ENCODE measurements around the gene NOP58. TPM values are rescaled to one million over a fixed set of nuclear protein-coding genes. Genes with fewer than 3 reads are reported as not detected.
"Not testable (repeated sequence)": the region's sequence is repeated elsewhere in the genome, so short reads cannot be mapped to it uniquely, and the experiment has no call there.

The NOP58 gene
- total RNA-seq, 2 experiments from 2014 or later: 124 to 174 TPM

DNA sequence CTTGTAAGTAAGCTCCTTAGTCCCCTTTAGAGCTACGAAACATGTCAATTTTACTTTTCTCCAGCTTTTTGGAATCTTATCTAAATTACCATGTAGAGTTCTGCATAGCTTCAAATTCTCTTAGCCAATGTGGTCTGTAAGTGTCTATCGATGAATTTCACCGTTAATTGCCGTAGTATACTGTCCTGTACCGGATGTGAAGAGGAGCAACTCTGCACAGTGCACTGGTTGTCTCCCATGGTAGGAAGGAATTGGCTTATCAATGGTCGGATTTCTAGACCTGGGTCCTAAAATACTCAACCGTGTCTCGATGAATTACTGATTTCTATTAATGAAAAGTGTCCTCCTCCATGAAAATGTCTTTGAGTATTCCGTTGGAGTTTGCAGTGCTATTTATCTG, 1.9 kb downstream of the NOP58 start:
- Histone ChIP-seq H3K9me2 (ENCODE audit: insufficient read depth, low read length) (no peaks in the 10 kb centered on the region), H3K36me3 (ENCODE audit: insufficient read depth, low read length) (peaks cover 63% of the 10 kb centered on the region), H3K9me3 (ENCODE audit: low read length) (no peaks in the 10 kb centered on the region), H3K79me2 (ENCODE audit: insufficient read depth, low read depth, low read length) (peaks cover 70% of the 10 kb centered on the region), H2AFZ (ENCODE audit: low read length) (no peak overlapping the region), H3K4me2 (ENCODE audit: low read length) (peak overlapping the region; percentile 73), H4K20me1 (ENCODE audit: insufficient read depth, low read length) (peaks cover 48% of the 10 kb centered on the region), H3K4me1 (ENCODE audit: insufficient read depth, low read length, poor library complexity, severe bottlenecking) (peaks cover 50% of the 10 kb centered on the region), H3K4me3 (ENCODE audit: low read depth, low read length, poor library complexity, severe bottlenecking) (peak overlapping the region; percentile 90), H3K27ac (ENCODE audit: low read depth, low read length, poor library complexity, severe bottlenecking) (peak overlapping the region; percentile 87)
- no peak for TF ChIP-seq EZH2phosphoT487 (IDR thresholded peaks at IDR 0.05; ENCODE audit: borderline replicate concordance, low read depth, low read length)
- TF ChIP-seq, protein P1, sequence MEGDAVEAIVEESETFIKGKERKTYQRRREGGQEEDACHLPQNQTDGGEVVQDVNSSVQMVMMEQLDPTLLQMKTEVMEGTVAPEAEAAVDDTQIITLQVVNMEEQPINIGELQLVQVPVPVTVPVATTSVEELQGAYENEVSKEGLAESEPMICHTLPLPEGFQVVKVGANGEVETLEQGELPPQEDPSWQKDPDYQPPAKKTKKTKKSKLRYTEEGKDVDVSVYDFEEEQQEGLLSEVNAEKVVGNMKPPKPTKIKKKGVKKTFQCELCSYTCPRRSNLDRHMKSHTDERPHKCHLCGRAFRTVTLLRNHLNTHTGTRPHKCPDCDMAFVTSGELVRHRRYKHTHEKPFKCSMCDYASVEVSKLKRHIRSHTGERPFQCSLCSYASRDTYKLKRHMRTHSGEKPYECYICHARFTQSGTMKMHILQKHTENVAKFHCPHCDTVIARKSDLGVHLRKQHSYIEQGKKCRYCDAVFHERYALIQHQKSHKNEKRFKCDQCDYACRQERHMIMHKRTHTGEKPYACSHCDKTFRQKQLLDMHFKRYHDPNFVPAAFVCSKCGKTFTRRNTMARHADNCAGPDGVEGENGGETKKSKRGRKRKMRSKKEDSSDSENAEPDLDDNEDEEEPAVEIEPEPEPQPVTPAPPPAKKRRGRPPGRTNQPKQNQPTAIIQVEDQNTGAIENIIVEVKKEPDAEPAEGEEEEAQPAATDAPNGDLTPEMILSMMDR (conservative IDR thresholded peaks at IDR 0.05; ENCODE audit: low read length): no peak
- peak; percentile 42 for DNase-seq (ENCODE audit: low spot score)
- ChIA-PET POLR2A (interaction anchor here (0.5 to 1.4 kb wide), 8 partner anchors 10 to 487 kb away, joined by 3 to 7 read pairs (median 4); partner anchors contain the start of gene ALS2), CTCF (ENCODE audit: unreplicated experiment) (no interaction called here)
- BruUV-seq (replicated peaks): no TSS peak
- intact Hi-C loops (cut with micrococcal nuclease; ENCODE audit: unreplicated experiment): loop anchor here (5.0 kb wide), 2 partner anchors 110 to 970 kb away; partner anchors contain the start of genes BMPR2 and CYP20A1

DNA sequence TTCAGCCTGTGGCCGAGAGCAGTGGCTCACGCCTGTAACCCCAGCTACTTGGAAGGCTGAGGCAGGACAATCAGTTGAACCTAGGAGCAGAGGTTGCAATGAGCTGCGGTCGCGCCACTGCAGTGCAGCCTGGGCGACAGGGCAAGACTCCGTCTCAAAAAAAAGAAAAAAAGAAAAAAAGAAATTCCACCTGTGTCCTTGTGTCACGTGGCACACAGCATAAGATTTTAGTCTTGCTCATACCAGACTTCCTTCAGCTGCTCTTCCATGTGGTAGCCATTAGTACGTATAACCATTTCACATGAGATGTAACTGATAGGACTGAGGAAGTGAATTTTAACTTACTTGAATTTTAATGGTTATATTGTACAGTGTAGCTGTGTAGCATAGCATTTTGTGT, 4.0 kb downstream of the NOP58 start:
- Histone ChIP-seq H3K9me3 (ENCODE audit: low read length) (no peaks in the 10 kb centered on the region), H3K9me2 (ENCODE audit: insufficient read depth, low read length) (no peaks in the 10 kb centered on the region), H3K4me3 (ENCODE audit: low read depth, low read length, poor library complexity, severe bottlenecking) (peak overlapping the region; percentile 90), H3K79me2 (ENCODE audit: insufficient read depth, low read depth, low read length) (peaks cover 91% of the 10 kb centered on the region), H3K36me3 (ENCODE audit: insufficient read depth, low read length) (peaks cover 80% of the 10 kb centered on the region), H3K4me2 (ENCODE audit: low read length) (peak overlapping the region; percentile 73), H2AFZ (ENCODE audit: low read length) (no peak overlapping the region), H3K4me1 (ENCODE audit: insufficient read depth, low read length, poor library complexity, severe bottlenecking) (peaks cover 53% of the 10 kb centered on the region), H3K27ac (ENCODE audit: low read depth, low read length, poor library complexity, severe bottlenecking) (peak overlapping the region; percentile 24), H4K20me1 (ENCODE audit: insufficient read depth, low read length) (peaks cover 57% of the 10 kb centered on the region)
- intact Hi-C loops (cut with micrococcal nuclease; ENCODE audit: unreplicated experiment): loop anchor here (5.0 kb wide), 2 partner anchors 108 to 968 kb away; partner anchors contain the start of genes BMPR2 and CYP20A1
- CTCF ChIA-PET (ENCODE audit: unreplicated experiment): no interaction called here
- peak; percentile 34 for DNase-seq (ENCODE audit: low spot score)
- TF ChIP-seq, protein P1 (conservative IDR thresholded peaks at IDR 0.05; ENCODE audit: low read length): no peak
- TF ChIP-seq EZH2phosphoT487 (IDR thresholded peaks at IDR 0.05; ENCODE audit: borderline replicate concordance, low read depth, low read length): no peak
- no TSS peak for BruUV-seq (replicated peaks)
- POLR2A ChIA-PET: interaction anchor here (0.7 to 1.8 kb wide), 2 partner anchors 11 to 397 kb away, joined by 4 to 5 read pairs; no protein-coding TSS in a partner anchor

DNA sequence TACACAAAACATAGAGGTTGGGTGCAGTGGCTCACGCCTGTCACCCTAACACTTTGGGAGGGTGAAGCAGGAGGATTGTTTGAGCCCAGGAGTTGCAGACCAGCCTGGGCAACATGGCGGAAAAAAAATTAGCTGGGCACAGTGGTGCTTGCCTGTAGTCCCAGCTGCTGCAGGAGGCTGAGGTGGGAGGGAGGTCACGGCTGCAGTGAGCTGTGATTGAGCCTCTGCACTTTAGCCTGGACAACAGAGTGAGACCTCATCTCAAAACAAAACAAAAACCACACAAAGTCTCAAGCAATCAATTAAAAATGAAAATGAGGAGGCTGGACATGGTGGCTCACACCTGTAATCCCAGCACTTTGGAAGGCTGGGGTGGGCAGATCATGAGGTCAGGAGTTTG, 4.9 kb downstream of the NOP58 start:
- peaks cover 89% of the 10 kb centered on the region for H3K36me3 ChIP-seq (ENCODE audit: insufficient read depth, low read length)
- H3K4me1 ChIP-seq (ENCODE audit: insufficient read depth, low read length, poor library complexity, severe bottlenecking): peaks cover 49% of the 10 kb centered on the region
- H3K27ac ChIP-seq (ENCODE audit: low read depth, low read length, poor library complexity, severe bottlenecking): no peak overlapping the region
- peaks cover 62% of the 10 kb centered on the region for H4K20me1 ChIP-seq (ENCODE audit: insufficient read depth, low read length)
- CTCF ChIA-PET (ENCODE audit: unreplicated experiment): interaction anchor here (1.1 kb wide), 1 partner anchor 8 kb away, joined by 4 read pairs; no protein-coding TSS in a partner anchor
- H3K9me3 ChIP-seq (ENCODE audit: low read length): no peaks in the 10 kb centered on the region
- no peaks in the 10 kb centered on the region for H3K9me2 ChIP-seq (ENCODE audit: insufficient read depth, low read length)
- DNase-seq (ENCODE audit: low spot score): peak; percentile 12
- POLR2A ChIA-PET: interaction anchor here (1.5 kb wide), 1 partner anchor 108 kb away, joined by 4 read pairs; no protein-coding TSS in a partner anchor
- H3K4me3 ChIP-seq (ENCODE audit: low read depth, low read length, poor library complexity, severe bottlenecking): peak overlapping the region; percentile 90
- BruUV-seq (replicated peaks): no TSS peak
- H3K79me2 ChIP-seq (ENCODE audit: insufficient read depth, low read depth, low read length): peaks cover 100% of the 10 kb centered on the region
- intact Hi-C loops (cut with micrococcal nuclease; ENCODE audit: unreplicated experiment): no loop called here
- no peak for TF ChIP-seq EZH2phosphoT487 (IDR thresholded peaks at IDR 0.05; ENCODE audit: borderline replicate concordance, low read depth, low read length)
- TF ChIP-seq, protein P1 (conservative IDR thresholded peaks at IDR 0.05; ENCODE audit: low read length): no peak
- peak overlapping the region; percentile 73 for H3K4me2 ChIP-seq (ENCODE audit: low read length)
- no peak overlapping the region for H2AFZ ChIP-seq (ENCODE audit: low read length)

DNA sequence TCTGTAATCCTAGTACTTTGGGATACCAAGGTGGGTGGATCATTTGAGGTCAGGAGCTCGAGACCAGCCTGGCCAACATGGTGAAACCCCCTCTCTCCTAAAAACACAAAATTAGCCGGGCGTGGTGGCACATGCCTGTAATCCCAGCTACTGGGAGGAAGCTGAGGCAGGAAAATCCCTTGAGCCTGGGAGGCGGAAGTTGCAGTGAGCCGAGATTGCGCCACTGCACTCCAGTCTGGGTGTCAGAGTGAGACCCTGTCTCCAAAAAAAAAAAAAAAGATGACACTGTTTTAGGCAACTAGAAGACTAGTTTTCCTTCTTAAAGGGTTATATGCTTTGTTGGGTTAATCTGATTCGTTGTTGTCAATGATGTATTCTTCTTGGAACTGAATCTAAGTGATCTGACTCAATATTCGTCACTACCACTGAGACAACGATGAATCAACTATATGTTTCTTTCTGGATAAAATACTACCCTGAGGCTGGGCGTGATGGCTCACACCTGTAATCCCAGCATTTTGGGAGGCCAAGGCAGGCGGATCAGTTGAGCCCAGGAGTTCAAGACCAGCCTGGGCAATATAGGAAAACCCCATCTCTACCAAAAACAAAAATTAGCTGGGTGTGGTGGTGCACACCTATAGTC, 10.6 kb downstream of the NOP58 start:
- BruUV-seq (replicated peaks); H3K27ac ChIP-seq (ENCODE audit: low read depth, low read length, poor library complexity, severe bottlenecking); DNase-seq (ENCODE audit: low spot score); CTCF ChIA-PET (ENCODE audit: unreplicated experiment); H2AFZ ChIP-seq (ENCODE audit: low read length); POLR2A ChIA-PET; H3K9me2 ChIP-seq (ENCODE audit: insufficient read depth, low read length); H3K4me2 ChIP-seq (ENCODE audit: low read length); H3K9me3 ChIP-seq (ENCODE audit: low read length); H3K4me3 ChIP-seq (ENCODE audit: low read depth, low read length, poor library complexity, severe bottlenecking); intact Hi-C loops (cut with micrococcal nuclease; ENCODE audit: unreplicated experiment): not testable (repeated sequence)
- peaks cover 93% of the 10 kb centered on the region for H3K36me3 ChIP-seq (ENCODE audit: insufficient read depth, low read length)
- H4K20me1 ChIP-seq (ENCODE audit: insufficient read depth, low read length): peaks cover 36% of the 10 kb centered on the region
- peaks cover 97% of the 10 kb centered on the region for H3K79me2 ChIP-seq (ENCODE audit: insufficient read depth, low read depth, low read length)
- H3K4me1 ChIP-seq (ENCODE audit: insufficient read depth, low read length, poor library complexity, severe bottlenecking): peaks cover 22% of the 10 kb centered on the region
